GM21447 (cell line): ENCODE results near the gene THBS3.
A peak's percentile ranks its signal among the peaks of the same experiment; 100 is the strongest.
"Not testable (repeated sequence)": the region's sequence is repeated elsewhere in the genome, so short reads cannot be mapped to it uniquely, and the experiment has no call there.

Experiments used
- ATAC-seq: cut with Tn5 transposase; IDR thresholded peaks from one replicate; pipeline ENCODE4 v1.9.1; 2021; ENCODE audit not compliant: unreplicated experiment

THBS3 gene

DNA sequence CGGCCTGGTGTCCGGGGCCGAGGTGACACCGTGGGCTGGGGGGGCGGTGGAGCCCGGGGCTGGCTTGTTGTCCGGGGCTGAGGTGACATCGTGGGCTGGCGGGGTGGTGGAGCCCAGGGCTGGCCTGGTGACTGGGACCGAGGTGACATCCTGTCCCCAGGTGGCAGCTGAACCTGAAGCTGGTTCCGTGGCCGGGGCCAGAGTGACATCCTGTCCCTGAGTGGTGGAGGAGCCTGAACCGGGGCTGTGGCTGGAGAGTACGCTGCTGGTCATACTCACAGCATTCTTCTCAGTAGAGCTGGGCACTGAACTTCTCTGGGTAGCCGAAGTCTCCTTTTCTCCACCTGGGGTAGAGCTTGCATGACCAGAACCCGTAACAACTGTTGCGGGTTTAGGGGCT lies 15.8 kb downstream of the THBS3 start:
- ATAC-seq = no peak

DNA sequence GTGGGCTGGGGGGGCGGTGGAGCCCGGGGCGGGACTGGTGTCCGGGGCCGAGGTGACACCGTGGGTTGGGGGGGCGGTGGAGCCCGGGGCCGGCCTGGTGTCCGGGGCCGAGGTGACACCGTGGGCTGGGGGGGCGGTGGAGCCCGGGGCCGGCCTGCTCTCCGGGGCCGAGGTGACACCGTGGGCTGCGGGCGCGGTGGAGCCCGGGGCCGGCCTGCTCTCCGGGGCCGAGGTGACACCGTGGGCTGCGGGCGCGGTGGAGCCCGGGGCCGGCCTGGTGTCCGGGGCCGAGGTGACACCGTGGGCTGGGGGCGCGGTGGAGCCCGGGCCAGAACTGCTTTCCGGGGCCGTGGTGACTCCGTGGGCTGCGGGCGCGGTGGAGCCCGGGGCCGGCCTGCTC lies 17.8 kb downstream of the THBS3 start:
- ATAC-seq = not testable (repeated sequence)

DNA sequence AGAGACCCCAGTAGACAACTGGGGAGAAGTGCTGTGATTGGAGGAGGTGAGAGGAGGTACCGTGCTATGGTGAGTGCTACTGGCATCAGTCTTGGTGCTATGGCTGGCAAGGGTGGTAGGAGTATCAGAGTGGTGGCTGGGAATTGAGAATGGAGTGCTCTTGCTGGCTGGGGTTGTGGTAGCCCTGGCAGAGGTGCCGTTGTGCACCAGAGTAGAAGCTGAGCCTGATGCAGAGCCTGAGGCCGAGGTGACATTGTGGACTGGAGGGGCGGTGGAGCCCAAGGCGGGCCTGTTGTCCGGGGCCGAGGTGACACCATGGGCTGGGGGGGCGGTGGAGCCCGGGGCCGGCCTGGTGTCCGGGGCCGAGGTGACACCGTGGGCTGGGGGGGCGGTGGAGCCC lies 19.4 kb downstream of the THBS3 start:
- ATAC-seq = no peak

DNA sequence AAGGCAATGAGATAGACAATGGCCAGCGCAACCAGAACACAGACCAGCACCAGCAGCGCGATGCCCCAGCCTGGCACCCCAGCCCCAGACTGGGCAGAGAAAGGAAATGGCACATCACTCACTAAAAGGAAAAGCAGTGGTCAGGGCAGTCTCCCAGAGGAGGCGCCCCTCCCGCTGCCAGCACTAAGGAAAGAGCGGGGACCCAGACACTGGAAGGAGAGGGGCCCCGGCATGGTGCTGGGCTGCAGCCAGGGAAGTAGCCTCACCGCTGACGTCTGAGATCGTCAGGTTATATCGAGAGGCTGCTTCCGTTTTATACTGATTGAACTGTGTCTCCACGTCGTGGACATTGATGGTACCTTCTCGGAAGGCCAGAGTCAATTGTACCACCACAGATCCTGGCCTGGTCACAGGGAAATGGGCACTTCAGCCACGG lies 20.2 kb downstream of the THBS3 start:
- no peak for ATAC-seq

DNA sequence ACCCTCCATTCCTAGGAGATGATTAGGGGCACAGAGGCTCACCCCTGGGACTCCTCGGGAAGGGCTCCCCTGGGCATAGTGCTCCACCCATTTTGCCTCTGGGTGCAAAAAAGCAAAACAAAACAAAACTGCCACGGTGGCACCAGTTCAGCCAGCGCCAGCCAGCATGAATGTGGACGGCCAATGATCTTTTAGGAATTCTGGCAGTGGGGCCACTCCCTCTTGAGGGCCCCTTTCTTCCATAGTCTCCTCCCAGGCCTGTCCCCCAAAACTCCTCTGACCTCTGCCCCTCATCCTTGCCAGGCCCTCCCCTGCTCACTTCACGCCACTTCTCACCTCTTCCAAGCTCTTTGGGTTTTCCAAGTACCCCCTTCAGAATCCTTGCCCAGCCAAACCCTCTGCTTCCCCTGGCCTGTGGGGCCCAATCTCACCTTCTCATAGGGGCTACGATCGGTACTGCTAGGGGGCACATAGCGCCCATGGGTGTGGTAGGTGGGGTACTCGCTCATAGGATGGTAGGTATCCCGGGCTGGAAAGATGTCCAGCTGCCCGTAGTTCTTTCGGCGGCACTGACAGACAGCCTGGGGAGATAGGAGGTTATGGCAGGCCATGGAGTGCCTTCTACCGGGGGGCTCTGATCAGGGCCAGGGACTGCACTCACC lies 20.8 kb downstream of the THBS3 start:
- no peak for ATAC-seq

DNA sequence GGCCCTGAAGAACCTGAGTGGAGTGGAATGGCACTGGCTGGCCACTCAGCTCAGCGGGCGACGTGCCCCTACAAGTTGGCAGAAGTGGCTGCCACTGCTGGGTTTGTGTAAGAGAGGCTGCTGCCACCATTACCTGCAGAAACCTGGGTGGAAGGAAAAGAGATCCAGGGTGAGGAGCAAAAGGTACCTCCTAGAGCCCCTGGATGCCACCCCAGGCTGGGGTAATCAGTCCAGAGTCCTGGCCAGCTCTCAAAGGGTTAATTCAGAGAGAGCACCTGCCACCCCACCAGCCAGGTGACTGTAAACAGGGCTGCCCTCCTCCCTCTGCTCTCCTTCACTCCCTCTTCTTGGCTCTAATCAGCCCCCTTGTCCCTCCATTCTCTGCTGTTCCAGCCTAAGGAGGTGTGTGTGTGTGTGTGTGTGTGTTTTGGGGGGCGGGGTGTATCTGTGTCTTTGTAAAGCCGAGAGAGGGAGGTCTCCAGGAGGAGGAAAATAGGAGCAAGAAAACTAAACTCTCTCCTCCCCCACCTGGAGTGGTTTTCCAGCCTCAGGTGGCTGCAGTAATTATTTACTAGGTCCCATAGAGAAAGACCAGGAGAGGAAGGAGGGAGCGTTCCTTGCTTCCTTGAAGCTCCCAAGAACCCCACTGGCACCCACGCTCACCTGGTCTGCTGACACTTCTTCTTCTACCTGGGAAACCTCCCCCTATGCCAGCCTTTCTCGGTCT lies 21.5 kb downstream of the THBS3 start:
- no peak for ATAC-seq

DNA sequence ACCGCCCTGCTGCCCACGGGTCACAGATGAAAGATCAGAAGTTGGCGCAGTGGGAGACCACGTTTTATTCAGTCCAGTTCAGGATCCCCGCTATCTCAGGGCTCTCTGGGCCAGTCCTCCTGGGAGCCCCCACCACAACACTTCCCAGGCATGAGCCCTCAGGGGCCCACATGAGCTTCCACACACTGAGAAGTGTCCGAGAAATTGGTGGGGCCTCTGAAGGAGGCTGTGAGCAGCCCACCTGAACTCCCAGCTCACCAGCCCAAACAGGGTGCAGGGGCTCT lies 22.0 kb downstream of the THBS3 start:
- no peak for ATAC-seq

DNA sequence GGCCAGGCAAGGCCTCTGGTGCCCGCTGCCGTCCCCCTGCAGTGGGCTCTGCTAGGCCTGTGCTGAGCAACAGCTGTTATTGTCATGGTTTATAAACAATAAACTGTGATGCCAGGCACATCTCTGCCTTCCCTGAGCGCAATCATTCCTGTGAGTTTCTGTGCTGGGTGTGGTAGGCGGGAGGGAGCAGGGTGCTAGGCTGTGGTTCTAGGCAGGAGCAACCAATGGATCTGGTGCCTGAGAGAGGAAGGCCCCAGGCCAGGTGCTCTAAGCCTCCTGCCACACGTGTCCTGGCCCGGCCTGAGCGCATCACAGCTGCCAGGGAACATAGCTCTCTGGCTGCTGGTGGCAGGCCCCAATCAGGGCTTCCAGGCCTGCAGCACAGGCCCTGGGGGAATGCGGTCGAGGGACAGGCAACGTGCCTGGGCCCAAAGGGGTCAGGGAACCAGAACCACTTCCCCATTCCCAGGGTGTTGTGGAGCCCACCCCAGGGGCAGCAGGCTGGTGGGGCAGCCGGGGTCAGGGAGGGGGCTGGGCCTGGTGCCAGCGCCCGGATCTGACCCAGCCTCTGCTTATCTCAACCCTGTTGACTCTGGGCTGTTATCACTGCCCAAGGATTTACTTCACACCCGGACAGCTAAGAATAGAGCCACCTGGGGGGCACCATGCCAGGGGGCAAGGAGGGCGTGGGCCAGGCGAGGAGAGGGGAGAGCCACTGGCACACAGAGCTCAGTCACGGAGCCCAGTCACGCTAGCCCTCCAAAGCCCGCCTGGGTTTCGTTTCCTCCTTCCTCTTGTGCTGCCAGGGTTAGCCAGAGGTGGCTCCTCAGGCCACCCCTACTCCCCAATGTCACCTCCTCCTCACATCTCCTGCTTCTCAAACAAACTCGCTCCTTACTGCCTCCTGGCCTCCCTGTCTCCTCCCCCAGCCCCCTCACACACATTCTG lies 22.6 kb downstream of the THBS3 start:
- ATAC-seq = peak; percentile 82

DNA sequence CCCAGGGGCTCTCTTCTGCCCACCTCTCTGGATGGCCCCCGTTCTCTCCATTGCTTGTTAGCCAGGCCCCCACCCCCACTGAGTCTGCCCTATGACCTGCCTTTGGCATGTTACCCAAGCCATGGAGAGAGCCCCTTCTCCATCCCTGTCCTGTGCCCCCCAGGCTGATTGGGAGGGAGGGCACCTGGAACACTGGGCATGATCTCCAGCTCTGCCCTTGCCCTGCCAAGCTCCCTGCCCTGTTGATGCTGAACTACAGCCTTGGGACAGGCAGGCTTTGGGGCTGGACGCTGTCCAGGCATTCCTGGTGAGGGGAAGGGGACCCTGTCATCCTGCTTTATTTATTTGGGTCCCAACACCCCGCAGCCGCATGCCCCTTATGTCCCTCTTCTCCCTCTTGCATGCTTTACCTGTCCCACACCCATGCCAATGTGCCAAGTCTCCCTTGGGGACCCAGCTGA lies 23.3 kb downstream of the THBS3 start:
- no peak for ATAC-seq

DNA sequence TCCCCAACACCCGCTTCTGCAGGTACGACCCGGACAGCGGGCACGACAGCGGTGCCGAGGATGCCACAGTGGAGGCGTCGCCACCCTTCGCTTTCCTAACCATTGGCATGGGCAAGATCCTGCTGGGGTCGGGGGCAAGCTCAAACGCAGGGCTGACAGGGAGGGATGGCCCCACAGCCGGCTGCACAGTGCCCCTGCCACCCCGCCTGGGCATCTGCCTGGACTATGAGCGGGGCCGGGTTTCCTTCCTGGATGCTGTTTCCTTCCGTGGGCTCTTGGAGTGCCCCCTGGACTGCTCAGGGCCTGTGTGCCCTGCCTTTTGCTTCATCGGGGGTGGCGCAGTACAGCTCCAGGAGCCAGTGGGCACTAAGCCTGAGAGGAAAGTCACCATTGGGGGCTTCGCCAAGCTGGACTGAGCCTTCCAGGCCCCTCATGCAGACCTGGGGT lies 23.9 kb downstream of the THBS3 start:
- no peak for ATAC-seq

DNA sequence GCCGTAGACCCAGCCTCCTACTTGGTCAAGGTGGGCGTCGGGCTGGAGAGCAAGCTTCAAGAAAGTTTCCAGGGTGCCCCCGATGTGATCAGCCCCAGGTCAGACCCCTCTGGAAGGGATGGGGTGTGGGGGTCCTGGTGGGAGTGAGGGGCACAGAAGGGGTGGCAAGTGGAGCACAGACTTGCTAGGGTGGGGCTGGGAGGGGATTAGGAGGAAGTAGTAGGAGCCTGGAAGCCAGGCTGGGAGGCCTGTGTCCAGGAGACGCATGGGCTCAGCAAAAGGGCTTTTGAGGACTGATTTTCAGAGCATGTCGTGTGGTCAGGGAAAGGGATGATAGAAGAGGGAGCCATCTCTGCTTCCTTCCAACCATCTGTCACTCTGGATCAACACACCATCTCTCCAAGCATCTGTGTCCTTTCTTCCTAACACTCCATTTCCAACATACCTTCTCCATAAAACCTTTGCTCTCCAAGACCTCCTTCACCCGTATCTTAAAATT lies 25.6 kb downstream of the THBS3 start:
- ATAC-seq = no peak

DNA sequence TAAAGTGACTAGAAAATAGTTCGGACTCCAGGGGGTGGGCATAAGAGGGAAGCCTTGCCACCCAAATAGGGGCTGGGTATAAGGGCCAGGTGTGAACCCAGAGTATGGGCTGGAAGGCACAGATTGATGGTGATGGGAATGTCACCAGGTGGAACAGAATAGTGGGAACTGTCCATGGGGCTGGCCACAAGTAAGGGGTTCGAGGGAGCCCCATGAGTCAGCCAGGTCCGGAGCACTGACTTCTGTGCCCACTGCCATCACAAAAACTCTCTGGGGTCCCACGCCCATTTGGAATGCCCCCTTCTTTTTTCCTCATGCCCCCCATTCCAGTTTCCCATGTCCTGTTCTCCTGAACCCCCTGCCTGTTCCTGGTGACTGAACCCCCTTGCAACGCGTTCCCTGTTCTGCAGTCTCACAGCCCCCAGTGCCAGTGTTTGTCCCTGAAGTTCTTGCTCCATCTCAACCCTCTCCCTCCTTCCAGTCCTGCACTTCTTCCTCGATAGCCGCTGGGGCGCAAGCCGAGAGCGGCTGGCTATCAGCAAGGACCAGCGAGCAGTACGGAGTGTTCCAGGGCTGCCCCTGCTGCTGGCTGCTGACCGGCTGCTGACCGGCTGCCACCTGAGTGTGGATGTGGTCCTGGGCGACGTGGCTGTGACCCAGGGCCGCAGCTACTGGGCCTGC lies 26.2 kb downstream of the THBS3 start:
- ATAC-seq = no peak

DNA sequence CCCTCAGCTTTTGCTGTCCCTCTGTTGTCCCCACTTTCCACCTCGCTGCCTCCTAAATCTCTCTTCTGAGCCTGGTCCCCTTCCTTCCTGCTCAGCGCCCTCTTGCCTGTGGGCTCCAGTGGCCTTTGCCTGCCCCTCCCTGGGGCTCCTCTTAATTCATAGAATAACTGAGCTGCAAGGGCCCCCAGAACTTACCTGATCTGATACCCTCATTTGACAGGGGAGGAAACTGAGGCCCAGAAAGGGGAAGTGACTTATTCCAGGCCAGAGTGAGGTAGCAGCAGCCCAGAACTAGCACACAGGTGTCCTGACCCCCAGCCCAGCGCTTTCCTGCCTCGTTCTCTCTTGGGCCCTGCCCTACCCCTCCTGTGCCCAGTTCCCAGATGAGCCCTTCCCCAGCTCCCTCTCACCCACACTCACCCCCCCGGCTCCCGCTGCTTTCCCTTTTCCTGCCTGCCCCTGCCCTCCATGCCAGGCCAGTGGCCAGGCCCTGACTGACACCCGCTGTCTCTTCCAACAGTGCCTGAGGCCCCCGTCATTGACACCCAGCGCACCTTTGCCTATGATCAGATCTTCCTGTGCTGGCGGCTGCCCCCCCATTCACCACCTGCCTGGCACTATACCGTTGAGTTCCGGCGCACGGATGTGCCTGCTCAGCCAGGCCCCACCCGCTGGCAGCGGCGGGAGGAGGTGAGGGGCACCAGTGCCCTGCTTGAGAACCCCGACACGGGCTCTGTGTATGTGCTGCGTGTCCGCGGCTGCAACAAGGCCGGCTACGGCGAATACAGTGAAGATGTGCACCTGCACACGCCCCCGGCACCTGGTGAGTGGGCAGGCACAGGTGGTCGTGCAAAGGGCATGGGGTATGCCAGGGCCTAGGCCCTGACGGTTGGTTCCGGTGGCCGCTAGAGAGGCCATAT lies 28.3 kb downstream of the THBS3 start:
- no peak for ATAC-seq

DNA sequence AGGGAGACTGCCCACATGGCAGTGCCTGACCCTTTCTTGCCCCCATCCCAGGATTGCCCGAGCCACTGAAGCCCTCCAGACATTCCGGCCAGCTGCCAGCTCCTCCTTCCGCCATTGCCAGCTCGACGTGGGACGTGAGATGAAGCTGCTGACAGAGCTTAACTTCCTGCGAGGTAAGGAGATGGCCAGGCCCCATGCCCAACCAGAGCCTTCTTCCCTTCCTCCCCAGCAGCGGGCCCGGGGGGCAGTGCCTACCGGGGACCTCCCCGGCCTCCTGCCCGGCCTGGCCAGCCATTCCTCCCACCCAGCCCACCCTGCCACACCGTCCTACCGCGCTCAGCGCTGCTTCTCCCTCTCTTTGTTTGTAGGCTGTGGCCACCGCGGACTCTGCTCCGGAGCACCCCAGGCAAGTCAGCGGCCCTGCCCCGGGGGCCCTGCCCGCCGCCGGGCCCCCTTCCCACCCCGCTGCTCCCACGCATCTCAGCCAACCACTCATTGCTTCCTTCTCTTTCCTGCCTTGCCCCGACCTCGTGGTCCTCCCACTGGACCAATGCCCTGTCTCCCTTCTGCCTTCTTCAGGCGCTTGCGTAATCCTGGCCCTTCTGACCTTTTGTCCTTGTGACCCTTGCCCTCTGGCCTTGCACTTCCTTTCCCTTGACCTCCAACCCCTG lies 29.1 kb downstream of the THBS3 start:
- ATAC-seq = no peak

DNA sequence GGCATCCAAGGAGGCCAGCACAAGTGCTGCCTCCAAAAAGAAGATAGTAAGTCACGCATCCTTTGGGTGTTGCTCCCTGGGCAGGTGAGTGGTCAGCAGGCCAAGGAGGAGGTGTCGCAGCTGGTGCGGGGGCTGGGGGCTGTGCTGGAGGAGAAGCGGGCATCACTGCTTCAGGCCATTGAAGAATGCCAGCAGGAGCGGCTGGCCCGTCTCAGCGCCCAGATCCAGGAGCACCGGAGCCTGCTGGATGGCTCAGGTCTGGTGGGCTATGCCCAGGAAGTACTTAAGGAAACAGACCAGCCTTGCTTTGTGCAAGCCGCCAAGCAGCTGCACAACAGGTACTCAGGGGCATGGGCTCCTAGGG lies 29.8 kb downstream of the THBS3 start:
- ATAC-seq = no peak

DNA sequence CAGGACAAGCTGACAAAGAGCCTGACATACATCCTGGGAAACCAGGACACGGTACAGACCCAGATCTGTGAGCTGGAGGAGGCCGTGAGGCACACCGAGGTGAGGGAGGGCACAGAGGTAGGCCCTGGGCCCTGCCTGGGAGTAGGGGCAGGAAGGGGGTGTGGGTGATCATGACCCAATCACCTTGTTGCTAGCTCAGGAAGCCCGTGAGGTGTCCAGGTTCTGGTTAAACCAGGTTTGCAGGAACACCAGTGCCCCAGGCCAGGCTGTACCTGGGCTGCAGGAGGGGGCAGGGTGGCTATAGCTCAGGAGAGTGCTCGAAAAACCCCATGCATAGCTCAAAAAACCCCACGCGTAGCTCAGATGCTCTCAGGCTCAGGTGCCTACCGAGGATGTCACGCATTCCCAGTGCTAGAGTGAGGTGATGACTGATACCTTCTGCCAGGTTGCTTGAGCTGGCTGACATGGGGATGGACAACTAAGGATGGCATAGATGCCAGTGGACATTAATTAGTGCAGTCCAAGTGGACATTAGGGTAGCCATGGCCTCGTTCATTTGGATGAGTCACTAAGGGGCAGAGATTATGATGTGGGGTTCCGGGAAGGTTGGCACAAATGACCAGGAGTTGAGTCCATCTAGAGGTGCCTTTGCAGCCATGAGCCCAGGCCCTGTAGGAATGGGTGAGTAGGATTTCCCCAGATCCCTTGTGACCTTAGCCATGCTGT lies 30.3 kb downstream of the THBS3 start:
- no peak for ATAC-seq

DNA sequence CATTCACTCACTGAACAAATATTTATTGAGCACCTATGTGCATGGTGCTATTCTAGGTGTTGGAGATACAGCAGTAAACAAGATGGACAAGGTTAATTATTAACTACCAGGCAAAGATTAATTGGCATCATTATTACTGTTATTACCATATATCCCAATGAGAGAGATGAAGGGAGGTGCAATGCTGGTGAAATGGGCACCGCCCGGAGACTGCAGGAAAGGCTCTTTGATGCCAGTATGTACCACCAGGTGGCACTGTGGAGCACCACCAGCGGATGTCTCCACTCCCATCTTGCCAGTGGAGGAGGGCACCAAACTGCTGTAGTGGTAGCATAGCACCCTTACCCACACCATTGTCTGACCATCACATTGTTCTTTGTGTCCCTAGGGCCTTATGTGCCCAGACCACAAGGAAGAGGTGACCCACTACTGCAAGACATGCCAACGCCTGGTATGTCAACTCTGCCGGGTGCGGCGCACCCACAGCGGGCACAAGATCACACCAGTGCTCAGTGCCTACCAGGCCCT lies 31.1 kb downstream of the THBS3 start:
- peak; percentile 40 for ATAC-seq

DNA sequence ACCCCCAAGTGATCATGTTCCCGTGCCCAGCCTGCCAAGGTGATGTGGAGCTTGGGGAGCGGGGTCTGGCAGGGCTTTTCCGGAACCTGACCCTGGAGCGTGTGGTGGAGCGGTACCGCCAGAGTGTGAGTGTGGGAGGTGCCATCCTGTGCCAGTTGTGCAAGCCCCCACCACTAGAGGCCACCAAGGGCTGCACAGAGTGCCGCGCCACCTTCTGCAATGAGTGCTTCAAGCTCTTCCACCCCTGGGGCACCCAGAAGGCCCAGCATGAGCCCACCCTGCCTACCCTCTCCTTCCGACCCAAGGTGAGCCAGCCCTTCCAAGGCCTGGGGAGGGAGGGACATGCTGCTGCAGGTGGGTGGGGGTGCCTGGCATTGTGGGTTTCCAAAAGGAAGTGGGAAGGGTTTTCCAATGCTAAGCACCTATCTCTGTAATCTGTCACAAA lies 31.7 kb downstream of the THBS3 start:
- ATAC-seq = no peak
